Left lobe of liver (tissue), 2 donors: ENCODE results near the gene TMSB15C. TPM values are rescaled to one million over a fixed set of nuclear protein-coding genes. Genes with fewer than 3 reads are reported as not detected.

Experiments used
- ATAC-seq: fragments of 200-7000 bp; cut with Tn5 transposase; one replicate; pipeline ENCODE4 v1.9.1; 2020; ENCODE audit warnings: mild to moderate bottlenecking, moderate library complexity
- DNase-seq: peaks from one replicate; pipeline ENCODE4 v3.0.0-alpha.2; 2020; ENCODE audit warnings: low spot score
- total RNA-seq: library from RNA; stranded (reverse); gene quantifications from one replicate; pipeline ENCODE4 v1.2.1, GENCODE V29; 2021
- donor health status: DM: no; HTN: no; CAD: no; lungs with moderate emphysema.
- donor health status: DM: no; HTN: yes; CAD: no.

Gene TMSB15C
- total RNA-seq, 1 donor from 2014 or later: 0.18 TPM

DNA sequence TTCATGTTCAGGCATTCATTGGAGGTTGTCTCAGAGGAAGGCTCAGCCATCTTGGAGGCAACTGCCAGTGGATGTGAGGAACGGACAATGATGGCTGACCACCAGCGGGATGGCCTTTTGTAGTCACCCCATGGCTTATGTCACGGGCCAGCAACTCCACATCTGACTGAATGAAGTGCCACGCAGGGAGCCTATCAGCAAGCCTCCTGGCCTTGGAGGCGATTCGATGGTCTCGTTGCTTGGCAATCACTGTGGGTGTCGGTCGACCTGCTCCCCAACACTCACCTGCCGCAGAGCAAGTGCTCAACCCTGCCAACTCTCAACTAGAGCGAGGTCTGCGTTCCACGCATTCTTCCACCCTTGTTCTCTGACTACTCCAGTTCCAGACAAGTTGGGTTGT is 28.9 kb downstream of the TMSB15C start:
- ATAC-seq: no peak
- DNase-seq: no peak

DNA sequence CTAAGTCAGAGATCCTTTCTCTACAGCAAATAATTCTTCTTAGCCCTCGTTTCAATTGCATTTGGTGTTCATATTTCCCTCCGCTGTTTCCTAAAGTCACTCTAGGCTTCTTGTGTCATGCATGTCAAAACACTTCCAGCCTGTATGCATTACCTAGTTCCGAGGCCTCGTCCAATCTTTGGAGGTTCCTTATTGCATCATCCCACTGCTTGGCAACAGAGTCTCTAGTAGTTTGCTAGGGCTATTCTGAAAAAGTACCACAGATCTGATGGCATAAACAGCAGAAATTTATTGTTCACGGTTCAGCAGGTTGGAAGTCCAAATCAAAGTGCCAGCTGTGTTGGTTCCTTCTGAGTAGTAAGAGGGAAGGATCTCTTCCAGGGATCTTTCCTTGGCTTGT is 30.4 kb downstream of the TMSB15C start:
- no peak for DNase-seq
- no peak for ATAC-seq

GRCh38 chrX:104041003-104041402 is 35.0 kb downstream of the TMSB15C start:
- no peak for ATAC-seq
- DNase-seq: no peak

DNA sequence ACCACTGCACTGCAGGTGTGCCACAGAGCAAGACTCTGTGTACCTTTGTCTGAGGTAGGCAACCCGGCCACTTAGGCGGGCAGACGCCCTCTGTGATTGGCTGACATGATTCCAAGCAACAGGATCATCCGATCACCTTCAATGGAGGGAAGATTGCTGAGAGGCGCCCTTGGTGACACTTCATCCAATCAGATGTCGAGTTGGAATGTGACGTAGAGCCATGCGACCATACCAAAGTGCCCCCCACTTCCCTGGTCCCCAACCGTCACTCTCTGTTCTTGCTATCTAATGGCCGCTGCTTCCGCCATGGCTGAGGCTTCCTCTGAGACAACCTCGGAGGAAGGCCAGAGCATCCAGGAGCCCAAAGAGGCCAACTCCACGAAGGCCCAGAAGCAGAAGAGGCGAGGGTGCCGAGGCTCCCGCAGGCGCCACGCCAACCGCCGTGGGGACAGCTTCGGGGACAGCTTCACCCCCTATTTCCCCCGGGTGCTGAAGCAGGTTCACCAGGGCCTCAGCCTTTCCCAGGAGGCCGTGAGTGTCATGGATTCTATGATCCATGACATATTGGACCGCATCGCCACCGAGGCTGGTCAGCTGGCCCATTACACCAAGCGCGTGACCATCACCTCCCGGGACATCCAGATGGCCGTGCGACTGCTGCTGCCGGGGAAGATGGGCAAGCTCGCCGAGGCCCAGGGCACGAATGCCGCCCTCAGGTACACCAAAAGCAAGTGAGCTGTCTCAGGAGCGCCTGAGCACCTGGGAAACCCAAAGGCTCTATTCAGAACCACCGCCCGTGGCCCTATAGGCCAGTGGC is 36.1 kb downstream of the TMSB15C start, which contains the start of gene H2BW2:
Gene H2BW2 (plus strand): TSS at position 268 of the 817 bp plus-strand sequence. CDS start 39 bp downstream, at position 307.
- DNase-seq (no peak), ATAC-seq (no peak)

Other genes with a start within 250 kb of the TMSB15C start
- gene RAB9B, start 244.0 kb downstream of the TMSB15C start, total RNA-seq: not detected
- gene TMSB15B, start 113.6 kb downstream of the TMSB15C start, total RNA-seq: 0.28 TPM
- not detected for gene H2BW1, start 62.5 kb downstream of the TMSB15C start, total RNA-seq
- not detected for gene H2BW2, start 36.3 kb downstream of the TMSB15C start, total RNA-seq
- gene ZCCHC18, start 36.3 kb upstream of the TMSB15C start, total RNA-seq: not detected
- 4.3 TPM for gene SLC25A53, start 80.8 kb upstream of the TMSB15C start, total RNA-seq
- gene FAM199X, start 90.2 kb upstream of the TMSB15C start, total RNA-seq: 5.9 TPM
- not detected for gene ESX1, start 178.7 kb upstream of the TMSB15C start, total RNA-seq